IMR-90 (cell line): ENCODE data around the gene PTGR1. TPM values are rescaled to one million over a fixed set of nuclear protein-coding genes. Genes with fewer than 3 reads are reported as not detected.

ENCODE experiments used
- ATAC-seq: fragments of 200-7000 bp; cut with Tn5 transposase; 2 replicates; pipeline ENCODE4 v1.9.1; 2020; ENCODE audit warnings: low read depth, mild to moderate bottlenecking, moderate library complexity
- BruUV-seq: library from RNA; stranded (reverse); fragments of 400-500 nt; replicated peaks from 2 replicates; lab custom pipeline; 2021; lab: Mats Ljungman, UMichigan
- CTCF ChIA-PET: fragments of 300-600 bp; formaldehyde crosslinking; extraction: SDS; loops from one replicate; lab custom pipeline; 2021; ENCODE audit warnings: antibody characterized with exemption; lab: Yijun Ruan, JAX
- POLR2A ChIA-PET: fragments of 300-600 bp; sonication (Branson Sonifier 250); formaldehyde crosslinking; loops from one replicate; lab custom pipeline; 2022; ENCODE audit warnings: antibody characterized with exemption; ENCODE audit not compliant: unreplicated experiment; lab: Charles Lee
- DNase-seq: peaks from one replicate; pipeline ENCODE4 v3.0.0; 2013
- H2AFZ ChIP-seq: replicated peaks from 2 replicates; pipeline ENCODE3; 2013; ENCODE audit warnings: low read length, mild to moderate bottlenecking; ENCODE audit not compliant: poor library complexity
- H2AK5ac ChIP-seq: 2 replicates; pipeline ENCODE4 v1.6.1; 2013; ENCODE audit warnings: low read depth, low read length, inconsistent platforms
- H2AK9ac ChIP-seq: replicated peaks from 2 replicates; pipeline ENCODE3; 2013; ENCODE audit warnings: mild to moderate bottlenecking, low read depth, low read length, moderate library complexity; ENCODE audit not compliant: poor library complexity
- H2BK120ac ChIP-seq: 2 replicates; pipeline ENCODE4 v1.6.1; 2013; ENCODE audit warnings: low read depth, low read length, inconsistent platforms
- H2BK15ac ChIP-seq: 3 replicates; pipeline ENCODE4 v1.6.1; 2013; ENCODE audit warnings: low read depth, low read length, inconsistent platforms
- H2BK20ac ChIP-seq: 2 replicates; pipeline ENCODE4 v1.6.1; 2013; ENCODE audit warnings: low read depth, mild to moderate bottlenecking, inconsistent platforms, low read length, moderate library complexity
- H2BK5ac ChIP-seq: 2 replicates; pipeline ENCODE4 v1.6.1; 2013; ENCODE audit warnings: mild to moderate bottlenecking, low read depth, low read length, inconsistent platforms; ENCODE audit not compliant: poor library complexity, severe bottlenecking
- H3K14ac ChIP-seq: replicated peaks from 2 replicates; pipeline ENCODE4 v1.6.1; 2013; ENCODE audit warnings: low read depth, low read length, inconsistent platforms
- H3K18ac ChIP-seq: 2 replicates; pipeline ENCODE4 v1.6.1; 2013; ENCODE audit warnings: low read depth, low read length, control low read depth
- H3K23ac ChIP-seq: 2 replicates; pipeline ENCODE4 v1.6.1; 2013; ENCODE audit warnings: low read depth, low read length, inconsistent platforms
- H3K27ac ChIP-seq: 2 replicates; pipeline ENCODE4 v1.5.1; 2013; ENCODE audit warnings: mild to moderate bottlenecking, control low read depth, low read length; ENCODE audit not compliant: insufficient read depth
- H3K27me3 ChIP-seq: 2 replicates; pipeline ENCODE4 v1.6.1; 2013; ENCODE audit warnings: low read length; ENCODE audit not compliant: control insufficient read depth, insufficient read depth
- H3K36me3 ChIP-seq: 2 replicates; pipeline ENCODE4 v1.6.1; 2013; ENCODE audit warnings: low read length, mixed read lengths; ENCODE audit not compliant: control insufficient read depth, insufficient read depth
- H3K4ac ChIP-seq: 2 replicates; pipeline ENCODE4 v1.6.1; 2013; ENCODE audit warnings: low read depth, low read length, inconsistent platforms
- H3K4me1 ChIP-seq: 2 replicates; pipeline ENCODE4 v1.6.1; 2013; ENCODE audit warnings: low read length, mixed read lengths; ENCODE audit not compliant: control insufficient read depth, insufficient read depth
- H3K4me2 ChIP-seq: 2 replicates; pipeline ENCODE4 v1.6.1; 2013; ENCODE audit warnings: low read depth, mild to moderate bottlenecking, control low read depth, low read length, moderate library complexity
- H3K4me3 ChIP-seq: 2 replicates; pipeline ENCODE4 v1.5.1; 2013; ENCODE audit warnings: low read depth, mild to moderate bottlenecking, control low read depth, low read length, moderate library complexity; ENCODE audit not compliant: insufficient read depth
- H3K56ac ChIP-seq: 2 replicates; pipeline ENCODE4 v1.6.1; 2013; ENCODE audit warnings: low read length, inconsistent platforms; ENCODE audit not compliant: insufficient read depth; ENCODE audit errors: extremely low read depth
- H3K79me1 ChIP-seq, 2 experiments: 2 replicates each; pipeline ENCODE4 v1.6.1; 2013; ENCODE audit warnings: low read length in 2 of 2, inconsistent platforms in 1 of 2, low read depth in 1 of 2
- H3K9ac ChIP-seq: 2 replicates; pipeline ENCODE4 v1.6.1; 2013; ENCODE audit warnings: low read depth, low read length, control low read depth
- H3K9me1 ChIP-seq: 2 replicates; pipeline ENCODE4 v1.6.1; 2013; ENCODE audit warnings: low read length, inconsistent platforms; ENCODE audit not compliant: insufficient read depth
- H3K9me3 ChIP-seq: 2 replicates; pipeline ENCODE4 v1.6.1; 2013; ENCODE audit warnings: low read length; ENCODE audit not compliant: control insufficient read depth, insufficient read depth
- H4K20me1 ChIP-seq: 2 replicates; pipeline ENCODE4 v1.6.1; 2013; ENCODE audit warnings: low read length, inconsistent platforms; ENCODE audit not compliant: insufficient read depth
- H4K5ac ChIP-seq: 2 replicates; pipeline ENCODE4 v1.6.1; 2013; ENCODE audit warnings: mild to moderate bottlenecking, low read depth, low read length, control low read depth
- H4K8ac ChIP-seq, 2 experiments: 2 replicates each; pipeline ENCODE4 v1.6.1; 2013; ENCODE audit warnings: low read depth in 2 of 2, low read length in 2 of 2, control low read depth in 1 of 2, inconsistent platforms in 1 of 2
- H4K91ac ChIP-seq: 2 replicates; pipeline ENCODE4 v1.6.1; 2013; ENCODE audit warnings: low read depth, low read length, inconsistent platforms; ENCODE audit not compliant: insufficient read depth
- BHLHE40 ChIP-seq: fragments of 150-350 bp; IDR thresholded peaks from 2 replicates; pipeline ENCODE4 v1.6.1; 2016; ENCODE audit warnings: mild to moderate bottlenecking, low read depth, low read length
- CHD1 ChIP-seq: IDR thresholded peaks from 2 replicates; pipeline ENCODE4 v1.6.1; 2012; ENCODE audit warnings: low read depth, low read length, improper control_type of control experiment
- FOS ChIP-seq: fragments of 150-350 bp; IDR thresholded peaks from 2 replicates; pipeline ENCODE4 v1.6.1; 2016; ENCODE audit warnings: low read depth, low read length
- MAFK ChIP-seq: IDR thresholded peaks from 2 replicates; pipeline ENCODE4 v1.6.1; 2012; ENCODE audit warnings: low read depth, low read length, improper control_type of control experiment
- MAZ ChIP-seq: IDR thresholded peaks from 2 replicates; pipeline ENCODE4 v1.6.1; 2012; ENCODE audit warnings: low read depth, mild to moderate bottlenecking, low read length, improper control_type of control experiment, moderate library complexity, borderline replicate concordance
- MXI1 ChIP-seq: IDR thresholded peaks from 2 replicates; pipeline ENCODE4 v1.6.1; 2012; ENCODE audit warnings: low read depth, mild to moderate bottlenecking, low read length, moderate library complexity, borderline replicate concordance
- RCOR1 ChIP-seq: IDR thresholded peaks from 2 replicates; pipeline ENCODE4 v1.6.1; 2012; ENCODE audit warnings: mild to moderate bottlenecking, low read length, improper control_type of control experiment; ENCODE audit not compliant: insufficient replicate concordance
- RFX5 ChIP-seq: IDR thresholded peaks from 2 replicates; pipeline ENCODE4 v1.8.0; 2012; ENCODE audit warnings: low read depth, mild to moderate bottlenecking, low read length, moderate library complexity
- SMC3 ChIP-seq: fragments of 150-350 bp; IDR thresholded peaks from 2 replicates; pipeline ENCODE4 v1.6.1; 2016; ENCODE audit warnings: low read depth, mild to moderate bottlenecking, antibody characterized with exemption, low read length, moderate library complexity
- WGBS, 2 experiments: methylation state at CpG; one replicate each; pipeline versions ENCODE4 v1.1.5 to v1.1.7; 2013; ENCODE audit warnings: missing lambda C conversion rate in 2 of 2; ENCODE audit not compliant: insufficient read length in 1 of 2; ENCODE audit errors: extremely low coverage in 2 of 2; 5-methylcytosine and 5-hydroxymethylcytosine counted together
- dilution Hi-C: fragments of 300-500 bp; cut with HindIII; formaldehyde crosslinking; loops from one replicate; pipeline ENCODE4 v1.14.3; 2018; ENCODE audit warnings: low sequenced_read_pairs; ENCODE audit not compliant: unreplicated experiment
- in situ Hi-C: fragments of 300-500 bp; cut with MboI; formaldehyde crosslinking; loops from 3 replicates; pipeline ENCODE4 v1.14.3; 2019; ENCODE audit warnings: low sequenced_read_pairs, inconsistent platforms, mixed read lengths
- intact Hi-C: fragments of 100-400 bp; cut with micrococcal nuclease; formaldehyde crosslinking; loops from 2 replicates; pipeline ENCODE4 v1.10.0; 2022
- polyA plus RNA-seq, 3 experiments: library from polyadenylated mRNA; depleted of rRNA; stranded (reverse); fragments of >200 nt; gene quantifications; 2 replicates each; pipeline ENCODE4 v1.2.3, GENCODE V29; 2012; ENCODE audit warnings: low replicate concordance in 1 of 3
- total RNA-seq: library from RNA; depleted of rRNA; stranded (reverse); fragments of >200 nt; gene quantifications from 2 replicates; pipeline ENCODE4 v1.2.3, GENCODE V29; 2012
- TF ChIP-seq, protein P1 (sequence below): fragments of 150-350 bp; IDR thresholded peaks from 2 replicates; pipeline ENCODE4 v1.6.1; 2017; ENCODE audit warnings: mild to moderate bottlenecking, antibody characterized with exemption, low read length, low read depth

PTGR1 gene
- total and polyA plus RNA-seq, 2 of the 4 experiments (the other 2 are of a cell fraction), result 45.9 to 72.7 TPM

DNA sequence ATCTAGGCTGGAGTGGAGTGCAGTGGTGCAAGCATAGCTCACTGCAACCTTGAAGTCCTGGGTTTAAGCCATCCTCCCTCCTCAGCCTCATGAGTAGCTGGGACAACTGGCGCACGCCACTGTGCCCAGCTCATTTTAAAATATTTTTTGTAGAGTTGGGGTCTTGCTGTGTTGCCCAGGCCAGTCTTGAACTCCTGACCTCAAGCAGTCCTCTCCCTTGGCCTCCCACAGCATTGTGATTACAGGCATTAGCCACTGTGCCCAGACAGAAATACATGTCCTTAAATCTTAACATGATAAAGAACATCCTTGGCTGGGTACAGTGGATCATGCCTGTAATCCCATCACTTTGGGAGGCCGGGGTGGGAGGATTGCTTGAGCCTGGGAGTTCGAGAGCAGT is 67.7 kb downstream of the PTGR1 start:
- Histone ChIP-seq H3K4me2 (no peak overlapping the region), H3K9me3 (peaks cover 17% of the 10 kb centered on the region), H2BK15ac (no peak overlapping the region), H4K91ac (no peak overlapping the region), H2BK20ac (no peak overlapping the region), H2AFZ (no peak overlapping the region), H3K27ac (no peak overlapping the region), H4K5ac (no peak overlapping the region), H4K8ac (no peak overlapping the region), H3K4me3 (no peak overlapping the region), H3K14ac (no peak overlapping the region), H3K56ac (no peak overlapping the region), H3K23ac (no peak overlapping the region), H3K27me3 (no peaks in the 10 kb centered on the region), H3K9me1 (no peaks in the 10 kb centered on the region), H2AK9ac (no peak overlapping the region), H3K9ac (no peak overlapping the region), H3K79me1 (no peaks in the 10 kb centered on the region), H2BK120ac (no peak overlapping the region), H4K20me1 (no peaks in the 10 kb centered on the region), H3K36me3 (peaks cover 3% of the 10 kb centered on the region; the same call in 1 of the 2 replicates), H2BK5ac (no peak overlapping the region), H3K4me1 (no peaks in the 10 kb centered on the region), H3K4ac (no peak overlapping the region), H3K18ac (no peak overlapping the region), H2AK5ac (no peak overlapping the region)
- CTCF ChIA-PET, result no interaction called here
- DNase-seq (no peak), ATAC-seq (no peak)
- WGBS, 2 experiments, result no CpG with 5 or more reads among the region's 4 CpGs
- TF ChIP-seq RFX5 (no peak), MAZ (no peak), RCOR1 (no peak), MAFK (no peak), SMC3 (no peak), FOS (no peak), CHD1 (no peak), BHLHE40 (no peak), MXI1 (no peak)
- TF ChIP-seq, protein P1, sequence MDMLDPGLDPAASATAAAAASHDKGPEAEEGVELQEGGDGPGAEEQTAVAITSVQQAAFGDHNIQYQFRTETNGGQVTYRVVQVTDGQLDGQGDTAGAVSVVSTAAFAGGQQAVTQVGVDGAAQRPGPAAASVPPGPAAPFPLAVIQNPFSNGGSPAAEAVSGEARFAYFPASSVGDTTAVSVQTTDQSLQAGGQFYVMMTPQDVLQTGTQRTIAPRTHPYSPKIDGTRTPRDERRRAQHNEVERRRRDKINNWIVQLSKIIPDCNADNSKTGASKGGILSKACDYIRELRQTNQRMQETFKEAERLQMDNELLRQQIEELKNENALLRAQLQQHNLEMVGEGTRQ, result no peak
- dilution Hi-C loops, result no loop called here
- no TSS peak for BruUV-seq
- in situ Hi-C loops, result no loop called here
- intact Hi-C loops, result no loop called here
- POLR2A ChIA-PET, result no interaction called here
